Measurements from ENCODE around the gene PFDN1.

DNA sequence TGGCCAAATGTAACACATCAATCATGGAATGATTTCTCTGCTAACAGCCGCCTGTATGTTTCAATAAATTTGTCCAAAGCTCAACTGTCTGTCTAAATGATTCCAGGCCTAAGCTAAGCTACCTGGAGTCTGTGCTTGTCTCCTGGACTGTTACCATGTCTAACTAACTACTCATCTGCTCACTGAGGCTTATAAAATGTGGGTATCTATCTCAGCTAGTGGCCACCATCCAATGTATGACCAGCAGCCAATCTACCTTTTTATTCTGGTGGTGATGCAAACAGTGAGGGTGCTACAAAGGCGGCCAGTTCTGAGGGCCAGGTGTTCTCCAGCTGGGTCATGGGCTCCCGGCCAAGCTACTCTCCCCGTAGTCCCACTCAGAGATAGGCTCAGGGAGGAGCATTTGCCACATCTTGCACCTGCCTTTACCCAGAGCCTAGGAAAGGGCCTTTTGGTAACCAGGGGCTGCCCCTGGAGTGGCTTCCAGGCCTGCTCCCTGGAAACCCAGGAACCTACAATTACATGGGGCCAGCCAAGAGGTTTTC, 59.1 kb downstream of the PFDN1 start:
- TF ChIP-seq ZNF644 (tag; IDR thresholded peaks at IDR 0.05; ENCODE audit: low read depth), result no peak
- TF ChIP-seq, protein P1, sequence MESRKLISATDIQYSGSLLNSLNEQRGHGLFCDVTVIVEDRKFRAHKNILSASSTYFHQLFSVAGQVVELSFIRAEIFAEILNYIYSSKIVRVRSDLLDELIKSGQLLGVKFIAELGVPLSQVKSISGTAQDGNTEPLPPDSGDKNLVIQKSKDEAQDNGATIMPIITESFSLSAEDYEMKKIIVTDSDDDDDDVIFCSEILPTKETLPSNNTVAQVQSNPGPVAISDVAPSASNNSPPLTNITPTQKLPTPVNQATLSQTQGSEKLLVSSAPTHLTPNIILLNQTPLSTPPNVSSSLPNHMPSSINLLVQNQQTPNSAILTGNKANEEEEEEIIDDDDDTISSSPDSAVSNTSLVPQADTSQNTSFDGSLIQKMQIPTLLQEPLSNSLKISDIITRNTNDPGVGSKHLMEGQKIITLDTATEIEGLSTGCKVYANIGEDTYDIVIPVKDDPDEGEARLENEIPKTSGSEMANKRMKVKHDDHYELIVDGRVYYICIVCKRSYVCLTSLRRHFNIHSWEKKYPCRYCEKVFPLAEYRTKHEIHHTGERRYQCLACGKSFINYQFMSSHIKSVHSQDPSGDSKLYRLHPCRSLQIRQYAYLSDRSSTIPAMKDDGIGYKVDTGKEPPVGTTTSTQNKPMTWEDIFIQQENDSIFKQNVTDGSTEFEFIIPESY (CRISPR knock-in tag; IDR thresholded peaks at IDR 0.05), result no peak
- no peak for TF ChIP-seq ZNF146 (CRISPR knock-in tag; IDR thresholded peaks at IDR 0.05; ENCODE audit: unreplicated experiment)
- TF ChIP-seq SNRNP70 (optimal IDR thresholded peaks at IDR 0.05; ENCODE audit: low read depth, low read length), result no peak
- peak; percentile 23; the same call in 1 of the 2 replicates for TF ChIP-seq POLR2AphosphoS5 (IDR thresholded peaks at IDR 0.05; ENCODE audit: control insufficient read depth, insufficient read depth, low read depth, low read length)
- TF ChIP-seq, protein P2, sequence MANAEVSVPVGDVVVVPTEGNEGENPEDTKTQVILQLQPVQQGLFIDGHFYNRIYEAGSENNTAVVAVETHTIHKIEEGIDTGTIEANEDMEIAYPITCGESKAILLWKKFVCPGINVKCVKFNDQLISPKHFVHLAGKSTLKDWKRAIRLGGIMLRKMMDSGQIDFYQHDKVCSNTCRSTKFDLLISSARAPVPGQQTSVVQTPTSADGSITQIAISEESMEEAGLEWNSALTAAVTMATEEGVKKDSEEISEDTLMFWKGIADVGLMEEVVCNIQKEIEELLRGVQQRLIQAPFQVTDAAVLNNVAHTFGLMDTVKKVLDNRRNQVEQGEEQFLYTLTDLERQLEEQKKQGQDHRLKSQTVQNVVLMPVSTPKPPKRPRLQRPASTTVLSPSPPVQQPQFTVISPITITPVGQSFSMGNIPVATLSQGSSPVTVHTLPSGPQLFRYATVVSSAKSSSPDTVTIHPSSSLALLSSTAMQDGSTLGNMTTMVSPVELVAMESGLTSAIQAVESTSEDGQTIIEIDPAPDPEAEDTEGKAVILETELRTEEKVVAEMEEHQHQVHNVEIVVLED (CRISPR knock-in tag; IDR thresholded peaks at IDR 0.05), result no peak
- no peak for TF ChIP-seq EZH2 (IDR thresholded peaks at IDR 0.05; ENCODE audit: borderline replicate concordance, low read depth, low read length)
- TF ChIP-seq, protein P3, sequence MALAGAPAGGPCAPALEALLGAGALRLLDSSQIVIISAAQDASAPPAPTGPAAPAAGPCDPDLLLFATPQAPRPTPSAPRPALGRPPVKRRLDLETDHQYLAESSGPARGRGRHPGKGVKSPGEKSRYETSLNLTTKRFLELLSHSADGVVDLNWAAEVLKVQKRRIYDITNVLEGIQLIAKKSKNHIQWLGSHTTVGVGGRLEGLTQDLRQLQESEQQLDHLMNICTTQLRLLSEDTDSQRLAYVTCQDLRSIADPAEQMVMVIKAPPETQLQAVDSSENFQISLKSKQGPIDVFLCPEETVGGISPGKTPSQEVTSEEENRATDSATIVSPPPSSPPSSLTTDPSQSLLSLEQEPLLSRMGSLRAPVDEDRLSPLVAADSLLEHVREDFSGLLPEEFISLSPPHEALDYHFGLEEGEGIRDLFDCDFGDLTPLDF (CRISPR knock-in tag; IDR thresholded peaks at IDR 0.05), result no peak
- no peak for TF ChIP-seq TAF1 (IDR thresholded peaks at IDR 0.05; ENCODE audit: control insufficient read depth, extremely low read depth, insufficient read depth, low read length, severe bottlenecking)
- TF ChIP-seq ARHGAP35 (IDR thresholded peaks at IDR 0.05; ENCODE audit: partially characterized antibody), result no peak
- TF ChIP-seq, protein P4, sequence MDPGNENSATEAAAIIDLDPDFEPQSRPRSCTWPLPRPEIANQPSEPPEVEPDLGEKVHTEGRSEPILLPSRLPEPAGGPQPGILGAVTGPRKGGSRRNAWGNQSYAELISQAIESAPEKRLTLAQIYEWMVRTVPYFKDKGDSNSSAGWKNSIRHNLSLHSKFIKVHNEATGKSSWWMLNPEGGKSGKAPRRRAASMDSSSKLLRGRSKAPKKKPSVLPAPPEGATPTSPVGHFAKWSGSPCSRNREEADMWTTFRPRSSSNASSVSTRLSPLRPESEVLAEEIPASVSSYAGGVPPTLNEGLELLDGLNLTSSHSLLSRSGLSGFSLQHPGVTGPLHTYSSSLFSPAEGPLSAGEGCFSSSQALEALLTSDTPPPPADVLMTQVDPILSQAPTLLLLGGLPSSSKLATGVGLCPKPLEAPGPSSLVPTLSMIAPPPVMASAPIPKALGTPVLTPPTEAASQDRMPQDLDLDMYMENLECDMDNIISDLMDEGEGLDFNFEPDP (CRISPR knock-in tag; IDR thresholded peaks at IDR 0.05), result no peak
- TF ChIP-seq, protein P5, sequence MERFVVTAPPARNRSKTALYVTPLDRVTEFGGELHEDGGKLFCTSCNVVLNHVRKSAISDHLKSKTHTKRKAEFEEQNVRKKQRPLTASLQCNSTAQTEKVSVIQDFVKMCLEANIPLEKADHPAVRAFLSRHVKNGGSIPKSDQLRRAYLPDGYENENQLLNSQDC (CRISPR knock-in tag; IDR thresholded peaks at IDR 0.05), result no peak
- no peak for TF ChIP-seq ESRRB (CRISPR knock-in tag; IDR thresholded peaks at IDR 0.05; ENCODE audit: borderline replicate concordance)

All from K562 (cell line).